G401 (cell line): ENCODE measurements around the gene CERK. TPM values are rescaled to one million over a fixed set of nuclear protein-coding genes. Genes with fewer than 3 reads are reported as not detected.
"Not testable (repeated sequence)": the region's sequence is repeated elsewhere in the genome, so short reads cannot be mapped to it uniquely, and the experiment has no call there.

Experiments used
- DNase-seq: peaks from one replicate; pipeline ENCODE4 v3.0.0-alpha.2; 2015; ENCODE audit warnings: low spot score
- in situ Hi-C: cut with HindIII; loops from 2 replicates; pipeline ENCODE4 v1.10.0; 2016; ENCODE audit warnings: low sequenced_read_pairs, mixed read lengths
- total RNA-seq: library from RNA; depleted of rRNA; stranded (reverse); fragments of >200 nt; shearing (Covaris generic); gene quantifications from 2 replicates; pipeline ENCODE4 v1.2.3, GENCODE V29; 2014; rRNA removed

CERK gene, protein sequence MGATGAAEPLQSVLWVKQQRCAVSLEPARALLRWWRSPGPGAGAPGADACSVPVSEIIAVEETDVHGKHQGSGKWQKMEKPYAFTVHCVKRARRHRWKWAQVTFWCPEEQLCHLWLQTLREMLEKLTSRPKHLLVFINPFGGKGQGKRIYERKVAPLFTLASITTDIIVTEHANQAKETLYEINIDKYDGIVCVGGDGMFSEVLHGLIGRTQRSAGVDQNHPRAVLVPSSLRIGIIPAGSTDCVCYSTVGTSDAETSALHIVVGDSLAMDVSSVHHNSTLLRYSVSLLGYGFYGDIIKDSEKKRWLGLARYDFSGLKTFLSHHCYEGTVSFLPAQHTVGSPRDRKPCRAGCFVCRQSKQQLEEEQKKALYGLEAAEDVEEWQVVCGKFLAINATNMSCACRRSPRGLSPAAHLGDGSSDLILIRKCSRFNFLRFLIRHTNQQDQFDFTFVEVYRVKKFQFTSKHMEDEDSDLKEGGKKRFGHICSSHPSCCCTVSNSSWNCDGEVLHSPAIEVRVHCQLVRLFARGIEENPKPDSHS
- 50.3 and 70.0 TPM in 2 replicates for total RNA-seq

DNA sequence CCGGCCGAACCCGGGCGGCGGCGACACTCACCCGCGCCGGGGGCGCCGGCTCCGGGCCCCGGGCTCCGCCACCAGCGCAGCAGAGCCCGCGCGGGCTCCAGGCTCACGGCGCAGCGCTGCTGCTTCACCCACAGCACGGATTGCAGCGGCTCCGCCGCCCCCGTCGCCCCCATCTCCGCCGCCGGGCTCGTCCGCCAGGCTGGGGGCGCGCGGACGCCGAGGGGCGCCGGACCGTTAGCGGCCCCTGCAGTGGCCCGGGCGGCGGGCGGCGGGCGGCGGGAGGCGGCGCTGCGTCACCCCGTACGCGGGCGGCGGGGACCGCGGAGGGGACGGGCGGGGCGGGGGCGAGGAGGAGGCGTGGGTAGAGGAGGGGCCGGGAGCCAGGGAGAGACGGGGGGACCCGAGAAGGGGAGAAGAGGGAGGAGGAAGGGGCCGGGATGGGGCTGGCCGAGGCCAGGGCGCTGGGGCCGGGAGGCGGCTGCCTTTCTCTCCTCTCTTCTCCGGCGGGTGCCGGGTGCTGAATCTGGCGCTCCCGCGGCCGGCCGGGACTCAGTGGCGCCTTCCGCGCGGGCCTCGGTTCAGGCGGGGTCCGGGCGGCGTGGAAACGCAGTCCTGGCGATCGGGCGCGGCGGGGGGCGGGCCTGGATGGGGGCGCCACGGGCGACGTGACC, at the start of gene CERK:
TSS of gene CERK (minus strand) at position 277 of the 671 bp plus-strand sequence. CDS start at position 173, 104 bp downstream.
- in situ Hi-C loops: no loop called here
- DNase-seq: peak; percentile 77

DNA sequence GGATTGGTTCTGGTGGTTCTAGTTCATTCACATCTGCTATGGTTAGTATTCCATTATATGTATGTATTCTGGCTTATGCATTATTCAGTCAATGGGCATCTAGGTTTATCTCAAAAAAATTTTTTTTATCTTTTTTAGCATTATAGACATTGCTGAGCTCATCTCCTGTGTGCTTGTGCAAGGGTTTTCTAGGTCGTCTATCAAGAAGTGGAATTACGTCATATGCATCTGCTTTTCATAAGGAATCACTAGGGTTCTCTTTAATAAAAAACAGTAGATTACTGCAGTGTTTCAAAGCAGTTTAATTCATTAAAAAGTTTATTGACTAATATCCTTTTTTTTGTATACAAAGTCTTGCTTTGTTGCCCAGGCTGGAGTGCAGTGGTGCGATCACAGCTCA, 45.7 kb upstream of the CERK start:
- no peak for DNase-seq
- in situ Hi-C loops: no loop called here

DNA sequence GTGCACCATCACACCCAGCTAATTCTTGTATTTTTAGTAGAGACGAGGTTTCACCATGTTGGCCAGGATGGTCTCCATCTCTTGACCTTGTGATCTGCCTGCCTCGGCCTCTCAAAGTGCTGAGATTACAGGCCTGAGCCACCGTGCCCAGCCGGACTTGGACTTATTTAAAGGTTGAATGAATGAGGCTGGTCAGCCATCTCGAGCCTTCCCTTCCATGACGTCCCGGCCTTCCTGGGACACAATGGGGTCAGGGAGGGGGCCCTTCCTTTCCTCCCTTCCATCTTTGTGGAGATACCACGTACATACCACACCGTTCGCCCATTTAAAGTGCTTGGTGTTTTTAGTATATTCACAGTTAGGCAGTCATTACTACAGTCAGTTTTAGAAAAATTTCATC, 44.1 kb upstream of the CERK start:
- in situ Hi-C loops, DNase-seq: not testable (repeated sequence)

DNA sequence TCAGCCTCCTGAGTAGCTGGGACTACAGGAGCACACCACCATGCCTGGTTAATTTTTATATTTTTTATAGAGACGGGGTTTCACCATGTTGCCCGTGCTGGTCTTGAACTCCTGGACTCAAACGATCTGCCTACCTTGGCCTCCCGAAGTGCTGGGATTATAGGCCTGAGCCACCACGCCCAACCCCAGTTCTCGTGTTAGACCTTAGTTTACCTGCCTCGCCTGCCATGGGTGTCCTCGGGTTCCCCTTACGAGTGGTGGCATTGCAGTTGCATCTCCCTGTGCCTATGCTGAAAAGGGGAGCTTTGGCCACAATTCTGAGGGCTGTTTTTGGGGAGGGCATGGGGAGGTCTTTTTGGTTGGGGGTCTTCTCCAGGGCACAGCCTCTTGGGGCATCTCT, 43.2 kb upstream of the CERK start:
- DNase-seq: no peak
- in situ Hi-C loops: no loop called here

DNA sequence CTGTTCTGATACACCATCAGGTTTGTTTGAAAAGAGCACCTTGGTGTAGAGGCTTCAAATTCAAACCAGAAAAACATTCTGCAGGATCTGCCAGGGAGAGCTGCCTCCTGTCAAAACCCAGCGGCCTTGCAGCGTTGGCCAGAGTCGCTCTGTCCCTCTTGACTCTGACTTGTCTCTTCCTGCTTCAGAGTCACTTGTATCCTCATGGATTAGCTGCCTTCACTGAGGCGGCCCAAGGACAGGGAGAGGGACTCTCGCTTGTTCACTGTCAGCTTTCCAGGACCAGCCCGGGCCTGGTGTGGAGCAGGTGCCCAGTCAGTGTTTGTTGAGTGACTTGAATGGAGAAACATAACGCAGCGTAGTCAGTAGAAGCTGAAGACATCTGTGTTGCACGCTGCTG, 42.4 kb upstream of the CERK start:
- in situ Hi-C loops: no loop called here
- DNase-seq: no peak

DNA sequence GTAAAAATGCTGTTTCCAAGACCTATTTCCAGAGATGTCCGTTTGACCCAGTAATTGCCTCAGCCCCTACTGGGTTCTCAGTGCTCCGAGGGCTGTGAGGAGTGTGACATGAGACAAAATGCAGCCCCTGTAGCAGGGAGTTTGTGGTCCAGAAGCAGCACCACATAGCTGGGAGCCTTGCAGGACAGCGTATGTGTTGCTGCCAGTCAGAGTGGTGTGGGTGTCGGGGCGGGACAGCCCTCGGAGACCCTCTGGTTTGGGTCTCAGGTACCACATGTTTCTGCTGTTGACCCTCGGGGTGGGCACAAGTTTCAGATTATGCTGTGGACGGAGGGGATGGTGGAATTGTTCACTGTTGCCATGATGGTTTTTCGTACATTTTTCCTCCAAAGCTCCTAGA, 41.6 kb upstream of the CERK start:
- DNase-seq: no peak

DNA sequence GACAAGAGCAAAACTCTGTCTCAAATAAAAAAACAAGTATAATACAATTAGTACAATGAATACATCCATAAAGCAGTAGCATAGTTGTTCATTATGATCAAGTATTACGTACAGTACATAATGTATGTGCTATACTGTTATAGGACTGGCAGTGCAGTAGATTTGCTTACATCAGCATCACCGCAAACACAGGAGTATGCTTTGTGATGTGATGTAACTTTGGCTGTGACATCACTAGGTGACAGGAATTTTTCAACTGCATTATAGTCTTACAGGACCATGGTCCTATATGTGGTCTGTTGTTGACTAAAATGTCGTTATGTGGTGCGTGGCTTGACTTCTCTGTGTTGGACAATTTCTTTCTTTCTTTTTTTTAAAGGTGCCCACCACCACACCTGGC, 41.0 kb upstream of the CERK start:
- DNase-seq: no peak
- in situ Hi-C loops: no loop called here

More for the DNA sequence above, 41.6 kb upstream of the CERK start:
- in situ Hi-C loops: no loop called here

DNA sequence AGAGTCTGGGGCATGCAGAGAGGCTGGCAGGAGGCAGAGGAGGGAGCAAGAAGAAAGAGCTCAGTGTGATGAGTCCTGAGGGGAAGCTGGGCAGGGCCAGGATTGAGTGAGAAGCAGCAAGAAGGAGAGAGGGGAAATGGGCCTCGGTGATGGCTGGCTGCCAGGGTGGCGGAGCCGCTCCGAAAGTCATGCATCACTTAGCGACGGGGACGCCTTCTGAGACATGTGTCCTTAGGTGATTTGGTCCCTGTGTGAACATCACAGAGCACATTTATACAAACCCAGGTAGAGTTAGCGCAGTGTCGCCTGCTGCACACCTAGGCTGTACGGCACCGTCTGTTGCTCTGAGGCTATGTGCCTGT, 39.5 kb upstream of the CERK start:
- in situ Hi-C loops: no loop called here
- DNase-seq: no peak

DNA sequence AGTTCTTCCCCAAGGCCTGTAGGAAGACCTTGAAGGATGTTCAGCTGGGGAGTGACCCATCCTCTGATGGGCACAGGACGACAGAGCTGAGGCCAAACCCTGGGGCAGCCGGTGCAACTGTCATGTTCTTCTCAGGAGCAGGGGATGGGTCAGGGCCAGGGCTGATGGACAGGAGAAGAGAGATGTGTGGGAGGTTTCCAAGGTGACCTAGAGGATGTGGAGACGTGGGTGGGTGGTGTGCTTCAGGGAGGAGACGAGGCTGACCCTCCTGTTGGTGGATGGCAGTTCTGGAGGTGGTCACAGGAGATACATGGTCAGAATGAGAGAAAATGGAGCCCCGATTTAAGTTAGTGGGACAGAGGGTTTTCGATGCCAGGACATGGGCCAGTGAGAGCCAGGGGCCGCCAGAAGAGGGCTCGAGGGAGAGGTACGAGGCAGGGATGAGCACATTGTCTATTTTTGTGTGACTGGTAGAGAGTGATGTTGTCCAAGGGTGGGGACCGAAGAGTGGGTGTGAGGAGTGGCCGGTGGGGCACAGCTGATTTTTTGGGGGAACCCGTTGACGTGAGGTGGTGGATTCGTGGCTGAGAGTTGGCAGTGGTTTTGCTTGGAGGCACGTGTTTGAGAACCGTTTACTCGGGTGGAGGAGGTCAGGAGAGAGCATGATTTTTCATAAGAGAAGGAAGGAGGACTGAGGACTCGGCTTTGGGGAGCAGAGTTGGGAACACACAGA, 39.0 kb upstream of the CERK start:
- in situ Hi-C loops: no loop called here

DNA sequence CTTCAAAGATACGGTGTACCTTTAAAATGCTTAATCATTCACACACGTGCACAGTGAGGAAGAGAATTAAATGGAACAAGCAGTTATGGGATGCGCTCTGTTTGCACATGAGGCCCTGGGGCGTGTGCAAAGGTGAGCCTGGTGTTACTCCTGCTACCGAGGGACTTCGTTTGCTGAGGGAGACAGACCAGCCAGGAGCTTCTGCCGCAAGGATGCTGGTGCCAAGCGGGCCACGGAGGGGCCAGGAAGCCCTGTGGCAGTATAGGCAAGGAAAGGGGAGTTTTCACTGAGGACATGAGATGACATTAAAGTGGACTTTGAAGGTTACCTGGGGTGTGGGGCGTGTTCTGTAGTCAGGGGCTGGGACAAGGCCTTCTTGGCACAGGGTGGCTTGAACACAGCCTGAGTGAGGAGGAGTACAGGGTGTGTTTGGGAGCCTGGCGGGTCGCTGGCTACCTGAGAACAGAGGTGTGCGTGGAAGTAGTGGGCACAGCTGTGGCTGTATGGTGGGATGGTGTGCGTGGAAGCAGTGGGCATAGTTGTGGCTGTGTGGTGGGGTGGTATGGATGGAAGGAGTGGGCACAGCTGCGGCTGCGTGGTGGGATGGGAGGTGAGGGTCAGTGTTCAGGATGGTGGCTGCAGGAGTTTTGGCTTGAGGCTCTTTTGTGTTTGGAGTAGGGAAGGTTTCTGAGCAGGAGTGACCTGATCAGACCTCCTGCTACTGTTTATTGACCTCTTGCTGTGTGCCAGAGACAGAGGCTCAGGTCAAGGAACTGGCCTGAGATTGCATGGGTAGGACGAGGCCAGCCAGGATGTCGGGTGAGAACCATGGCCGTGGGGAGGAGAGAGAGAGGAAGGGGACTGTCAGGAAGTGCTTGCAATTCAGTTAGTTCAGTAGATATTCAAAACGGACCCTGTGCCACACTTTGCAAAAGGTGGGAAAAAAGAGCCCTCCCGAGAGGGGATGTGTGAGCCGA, 38.1 kb upstream of the CERK start:
- in situ Hi-C loops: no loop called here
- DNase-seq: no peak

More for the DNA sequence above, 39.0 kb upstream of the CERK start:
- no peak for DNase-seq

DNA sequence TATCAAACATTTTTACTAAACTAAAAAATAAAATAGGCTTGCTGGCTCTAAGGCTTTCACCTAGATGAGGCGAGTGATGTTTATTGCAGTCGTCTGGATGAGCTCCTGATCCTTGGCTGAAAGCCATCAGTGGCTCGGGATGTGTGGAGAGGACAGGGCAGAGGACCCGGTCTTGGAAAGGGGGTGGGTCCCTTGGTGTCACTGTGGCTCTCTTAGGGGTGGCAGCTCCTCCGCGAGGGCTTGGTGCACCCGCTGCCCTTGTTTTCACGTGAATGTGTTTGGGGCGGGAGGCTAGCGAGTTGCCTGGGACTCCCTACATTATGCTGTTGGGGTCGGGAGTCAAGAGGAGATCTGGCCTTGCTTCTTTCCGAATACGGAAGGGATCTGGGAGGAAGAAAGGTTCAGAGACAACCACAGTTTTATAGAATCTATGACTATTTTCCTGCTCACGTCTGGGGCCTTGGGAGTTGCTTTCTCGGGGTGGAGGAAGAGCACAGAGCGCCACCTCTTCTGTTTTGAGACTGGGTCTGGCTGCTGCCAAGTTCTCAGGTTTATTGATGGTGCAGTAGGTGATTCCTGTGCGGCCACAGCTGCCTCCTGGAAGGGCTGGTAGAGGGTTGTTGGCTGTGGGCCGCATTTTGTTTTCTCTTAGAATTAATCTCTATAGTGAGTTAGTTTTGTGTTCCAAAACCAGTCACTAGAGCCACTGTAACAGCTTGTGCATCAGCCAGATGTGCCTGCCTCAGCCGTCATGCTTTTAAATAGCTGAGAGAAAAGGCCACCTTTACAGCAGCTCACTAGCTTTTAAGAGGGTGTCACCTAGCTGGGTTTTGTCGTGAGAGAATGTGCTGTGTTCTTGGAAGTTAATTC, 37.2 kb upstream of the CERK start:
- no peak for DNase-seq
- in situ Hi-C loops: no loop called here

DNA sequence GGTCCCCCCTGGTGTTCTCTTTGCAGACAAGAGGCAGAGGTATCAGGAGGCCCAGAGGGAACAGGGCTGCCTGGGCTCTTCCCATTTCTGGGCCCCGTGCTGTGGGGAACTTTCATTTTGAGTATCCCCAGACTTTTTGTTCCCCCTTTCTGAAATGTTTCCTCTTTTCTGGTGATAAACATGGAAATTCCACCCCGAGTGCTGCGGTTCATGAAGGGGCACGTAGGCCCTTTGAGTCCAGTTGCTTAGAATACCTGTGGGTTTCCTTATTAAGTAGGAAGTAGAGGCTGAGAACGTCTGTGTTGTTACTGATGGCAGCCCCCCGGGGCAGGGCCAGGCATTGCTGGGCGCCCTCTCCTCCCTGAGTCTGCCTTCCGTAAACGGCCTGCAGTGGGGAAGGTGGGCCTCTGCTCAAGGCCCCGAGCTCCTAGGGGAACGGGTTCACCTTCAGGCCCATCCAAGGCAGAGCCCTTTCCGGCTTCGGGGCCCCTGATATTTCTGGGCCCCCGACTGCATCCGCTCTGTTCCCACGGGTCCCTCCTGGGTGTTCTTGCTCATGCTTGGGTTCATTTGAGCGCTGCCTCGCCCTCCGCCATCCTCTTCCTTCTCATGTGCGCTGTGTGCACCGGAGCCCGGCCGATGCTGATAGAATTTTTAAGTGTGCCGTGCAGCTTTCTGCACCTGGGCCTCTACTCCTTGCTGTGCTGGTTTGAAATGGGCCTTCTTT, 36.4 kb upstream of the CERK start:
- DNase-seq: no peak

DNA sequence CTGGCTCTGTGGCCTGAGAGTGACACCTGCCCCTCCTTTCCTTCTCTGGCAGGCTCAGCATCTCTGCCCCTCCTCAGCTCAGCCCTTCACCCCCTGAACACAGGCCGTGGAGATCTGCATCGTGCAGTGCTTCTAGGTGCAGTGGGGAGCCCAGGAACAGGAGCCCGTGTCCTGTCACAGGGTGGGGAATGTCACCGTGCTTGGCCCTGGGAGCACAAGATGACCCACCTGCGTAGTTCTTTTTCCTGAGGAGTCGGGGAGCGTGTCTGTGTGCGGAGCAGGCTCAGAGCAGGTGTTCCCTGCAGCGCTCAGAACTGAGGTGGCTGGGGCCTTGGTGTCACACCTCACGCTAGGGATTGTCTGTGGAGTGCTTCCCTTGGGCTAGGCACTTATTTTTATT, 35.0 kb upstream of the CERK start:
- no peak for DNase-seq
- in situ Hi-C loops: no loop called here

More for the DNA sequence above, 36.4 kb upstream of the CERK start:
- in situ Hi-C loops: no loop called here

DNA sequence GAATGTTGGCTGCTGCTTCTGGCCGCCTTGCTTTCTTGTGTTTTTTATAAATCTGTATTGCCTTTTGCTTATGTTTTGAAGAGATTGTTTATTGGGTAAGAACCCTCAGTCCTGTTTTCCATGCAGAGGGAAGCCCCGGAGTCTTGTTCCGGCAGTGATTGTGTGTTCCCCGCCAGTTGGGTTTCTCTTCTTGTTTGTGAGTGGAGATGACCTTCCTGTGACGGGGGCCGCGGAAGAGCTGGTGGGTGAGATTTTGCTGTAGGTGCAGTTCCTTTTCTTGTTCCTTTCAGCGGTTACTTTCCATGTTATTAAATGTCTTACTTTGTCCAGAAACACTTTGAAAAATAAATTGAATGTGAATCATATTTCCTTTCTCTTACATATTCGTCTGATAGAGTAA, 32.7 kb upstream of the CERK start:
- in situ Hi-C loops: no loop called here
- DNase-seq: no peak

DNA sequence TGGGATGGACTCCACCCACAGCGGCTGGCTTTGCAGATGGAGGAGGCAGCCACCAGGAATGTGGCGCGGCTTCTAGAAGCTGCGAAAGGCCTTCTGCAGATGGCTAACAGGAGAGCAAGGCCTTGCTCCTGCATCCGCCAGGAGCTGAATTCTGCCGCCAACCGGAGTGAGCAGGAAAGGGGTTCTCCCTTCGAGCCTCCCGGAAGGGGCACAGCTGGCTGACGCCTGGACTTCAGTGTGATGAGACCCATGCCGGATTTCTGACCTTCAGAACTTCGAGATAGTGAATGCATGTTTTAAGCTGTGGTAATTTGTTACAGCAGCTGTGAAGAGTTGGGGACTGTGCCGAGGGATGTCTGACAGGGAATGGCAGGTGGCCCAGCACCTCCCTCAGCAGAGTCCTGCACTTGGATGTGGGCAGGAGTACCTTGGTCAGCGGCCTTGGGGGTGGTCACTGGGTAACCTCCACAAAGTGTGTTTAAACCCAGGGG, 32.1 kb upstream of the CERK start:
- no peak for DNase-seq
- in situ Hi-C loops: no loop called here

DNA sequence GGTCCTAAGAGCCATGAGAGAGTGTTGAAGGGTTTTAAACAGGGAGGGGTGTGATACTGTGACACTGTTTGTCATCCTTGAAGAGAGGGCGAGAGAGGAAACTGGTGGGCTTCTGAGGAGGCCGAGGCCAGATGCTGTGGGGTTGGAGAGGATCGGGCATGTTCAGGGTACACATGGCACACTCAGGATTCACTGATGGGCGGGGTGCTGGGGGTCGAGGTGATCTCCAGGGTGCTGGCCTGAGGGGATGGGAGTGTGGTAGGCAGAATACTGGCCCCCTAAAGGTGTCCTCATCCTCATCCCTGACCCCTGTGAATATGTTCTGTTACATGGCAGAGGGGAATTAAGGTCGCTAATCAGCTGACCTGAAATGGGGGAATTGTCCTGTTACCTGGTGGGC, 31.7 kb upstream of the CERK start:
- in situ Hi-C loops: no loop called here
- DNase-seq: no peak

DNA sequence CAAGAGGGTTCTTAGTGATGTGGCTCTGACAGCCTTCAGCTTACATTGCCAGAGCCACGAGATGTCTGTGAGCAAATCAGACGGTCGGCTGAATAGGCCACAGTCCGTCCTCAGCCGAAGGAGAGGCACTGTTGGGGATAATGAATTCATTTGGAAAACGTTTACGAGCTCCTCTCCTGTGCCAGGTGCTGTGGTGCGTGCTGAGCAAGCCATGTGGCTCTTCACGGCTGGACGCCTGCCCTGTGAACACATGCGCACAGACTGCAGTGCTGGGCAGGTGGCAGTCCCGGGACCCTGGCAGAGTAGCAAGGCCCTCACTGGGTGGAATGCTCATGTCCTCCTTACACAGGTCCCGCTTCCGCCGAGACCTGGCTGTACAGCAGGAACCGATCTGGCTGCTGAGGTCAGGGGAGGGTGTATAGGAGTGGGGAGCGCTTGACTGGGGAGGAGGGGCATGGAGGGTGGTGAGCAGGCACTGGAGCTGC, 31.2 kb upstream of the CERK start:
- in situ Hi-C loops: no loop called here
- peak; percentile 99 for DNase-seq
